HEK293 (cell line): Measurements from ENCODE around the gene MRPL44.

ENCODE experiments used
- CTCF ChIA-PET: fragments of 350-600 bp; formaldehyde crosslinking; extraction: SDS; loops from one replicate; lab custom pipeline; 2021; ENCODE audit warnings: antibody characterized with exemption; lab: Yijun Ruan, JAX
- POLR2A ChIA-PET: fragments of 300-600 bp; formaldehyde crosslinking; extraction: SDS; loops from one replicate; lab custom pipeline; 2020; ENCODE audit warnings: antibody characterized with exemption, inconsistent platforms; lab: Yijun Ruan, JAX
- H3K27ac ChIP-seq: fragments of 200-500 bp; sonication (Bioruptor generic); 2 replicates; pipeline ENCODE4 v1.5.1; 2014; ENCODE audit warnings: low read depth, low read length, control low read depth, inconsistent platforms; ENCODE audit errors: extremely low read depth
- H3K36me3 ChIP-seq, 2 experiments: fragments of 200-500 bp in 1 of 2; sonication (Bioruptor generic) in 1 of 2; 1 replicate in 1 of 2; 2 replicates in 1 of 2; pipeline ENCODE4 v1.5.1; 2014 to 2017; ENCODE audit warnings: inconsistent platforms in 2 of 2, low read length in 2 of 2; ENCODE audit not compliant: control insufficient read depth in 2 of 2, insufficient read depth in 1 of 2
- H3K4me1 ChIP-seq: fragments of 200-500 bp; sonication (Bioruptor generic); 2 replicates; pipeline ENCODE4 v1.5.1; 2014; ENCODE audit warnings: mild to moderate bottlenecking, low read length, inconsistent platforms; ENCODE audit not compliant: control insufficient read depth, insufficient read depth
- H3K4me3 ChIP-seq: 2 replicates; pipeline ENCODE4 v1.5.1; 2011; ENCODE audit warnings: low read depth, mild to moderate bottlenecking, control low read depth, low read length, moderate library complexity
- H3K9me3 ChIP-seq: fragments of 200-500 bp; sonication (Bioruptor generic); 2 replicates; pipeline ENCODE4 v1.5.1; 2014; ENCODE audit warnings: low read depth, low read length, inconsistent platforms; ENCODE audit not compliant: control insufficient read depth, insufficient read depth
- ELK4 ChIP-seq: IDR thresholded peaks from 2 replicates; pipeline ENCODE4 v1.6.1; 2011; ENCODE audit warnings: mild to moderate bottlenecking, low read depth, low read length, borderline replicate concordance
- GLI2 ChIP-seq: fragments of 450-650 bp; formaldehyde crosslinking; IDR thresholded peaks from 2 replicates; pipeline ENCODE4; 2017; ENCODE audit warnings: missing biosample characterization, missing genetic modification characterization, low read depth, borderline replicate concordance
- GLIS1 ChIP-seq: fragments of 450-650 bp; formaldehyde crosslinking; IDR thresholded peaks from 2 replicates; pipeline ENCODE4 v1.5.1; 2016; ENCODE audit warnings: missing biosample characterization, missing genetic modification characterization
- HOXD13 ChIP-seq: sonication (generic); formaldehyde crosslinking; IDR thresholded peaks from 2 replicates; pipeline ENCODE4 v1.8.0; 2022; ENCODE audit warnings: missing genetic modification reagents, borderline replicate concordance
- KLF16 ChIP-seq: fragments of 450-650 bp; formaldehyde crosslinking; IDR thresholded peaks from 2 replicates; pipeline ENCODE4 v1.5.1; 2017; ENCODE audit warnings: missing biosample characterization, missing genetic modification characterization
- OSR2 ChIP-seq: fragments of 450-650 bp; formaldehyde crosslinking; IDR thresholded peaks from 2 replicates; pipeline ENCODE4 v1.5.1; 2016; ENCODE audit warnings: missing biosample characterization, missing genetic modification characterization
- SETDB1 ChIP-seq: IDR thresholded peaks from one replicate; pipeline ENCODE4 v1.6.1; 2017; ENCODE audit warnings: mild to moderate bottlenecking, low read length, moderate library complexity, mixed read lengths; ENCODE audit not compliant: insufficient read length
- ZBTB44 ChIP-seq: fragments of 450-650 bp; IDR thresholded peaks from 2 replicates; pipeline ENCODE4 v1.5.1; 2018; ENCODE audit warnings: missing biosample characterization, mild to moderate bottlenecking, missing genetic modification characterization
- ZFP3 ChIP-seq: fragments of 450-650 bp; formaldehyde crosslinking; IDR thresholded peaks from 2 replicates; pipeline ENCODE4 v1.5.1; 2016; ENCODE audit warnings: low read depth, missing biosample characterization, missing genetic modification characterization
- ZNF10 ChIP-seq: fragments of 450-650 bp; formaldehyde crosslinking; IDR thresholded peaks from 2 replicates; pipeline ENCODE4 v1.5.1; 2017; ENCODE audit warnings: missing biosample characterization, missing genetic modification characterization
- ZNF112 ChIP-seq: fragments of 450-650 bp; formaldehyde crosslinking; IDR thresholded peaks from 2 replicates; pipeline ENCODE4 v1.5.0; 2017; ENCODE audit warnings: missing biosample characterization, missing genetic modification characterization
- ZNF133 ChIP-seq: fragments of 450-650 bp; formaldehyde crosslinking; IDR thresholded peaks from 2 replicates; pipeline ENCODE4 v1.5.1; 2016; ENCODE audit warnings: missing biosample characterization, missing genetic modification characterization
- ZNF16 ChIP-seq: fragments of 450-650 bp; formaldehyde crosslinking; IDR thresholded peaks from 2 replicates; pipeline ENCODE4 v1.5.1; 2016; ENCODE audit warnings: low read depth, missing biosample characterization, missing genetic modification characterization
- ZNF19 ChIP-seq: fragments of 450-650 bp; formaldehyde crosslinking; IDR thresholded peaks from 2 replicates; pipeline ENCODE4; 2016; ENCODE audit warnings: missing biosample characterization, missing genetic modification characterization, low read depth
- ZNF26 ChIP-seq: fragments of 450-650 bp; formaldehyde crosslinking; IDR thresholded peaks from 2 replicates; pipeline ENCODE4 v1.5.1; 2016; ENCODE audit warnings: missing biosample characterization, missing genetic modification characterization
- ZNF292 ChIP-seq: fragments of 450-650 bp; formaldehyde crosslinking; IDR thresholded peaks from 2 replicates; pipeline ENCODE4 v1.5.1; 2016; ENCODE audit warnings: low read depth, missing biosample characterization, missing genetic modification characterization, borderline replicate concordance
- ZNF311 ChIP-seq: fragments of 450-650 bp; formaldehyde crosslinking; IDR thresholded peaks from 2 replicates; pipeline ENCODE4 v1.5.1; 2017; ENCODE audit warnings: missing biosample characterization, missing genetic modification characterization, borderline replicate concordance
- ZNF324 ChIP-seq: fragments of 450-650 bp; formaldehyde crosslinking; IDR thresholded peaks from 2 replicates; pipeline ENCODE4 v1.5.1; 2016; ENCODE audit warnings: missing biosample characterization, missing genetic modification characterization
- ZNF335 ChIP-seq: fragments of 450-650 bp; formaldehyde crosslinking; conservative IDR thresholded peaks from 2 replicates; pipeline ENCODE4 v1.5.1; 2016; ENCODE audit warnings: missing biosample characterization, missing genetic modification characterization
- ZNF354C ChIP-seq: fragments of 450-650 bp; formaldehyde crosslinking; IDR thresholded peaks from 2 replicates; pipeline ENCODE4 v1.5.1; 2016; ENCODE audit warnings: missing biosample characterization, missing genetic modification characterization, low read depth, borderline replicate concordance
- ZNF48 ChIP-seq: fragments of 450-650 bp; formaldehyde crosslinking; IDR thresholded peaks from 2 replicates; pipeline ENCODE4 v1.5.1; 2016; ENCODE audit warnings: missing biosample characterization, missing genetic modification characterization
- ZNF600 ChIP-seq: fragments of 450-650 bp; formaldehyde crosslinking; IDR thresholded peaks from 2 replicates; pipeline ENCODE4 v1.5.1; 2016; ENCODE audit warnings: missing biosample characterization, missing genetic modification characterization
- ZNF610 ChIP-seq: fragments of 450-650 bp; formaldehyde crosslinking; IDR thresholded peaks from 2 replicates; pipeline ENCODE4 v1.5.1; 2016; ENCODE audit warnings: missing biosample characterization, missing genetic modification characterization, borderline replicate concordance
- ZNF639 ChIP-seq: fragments of 450-650 bp; formaldehyde crosslinking; IDR thresholded peaks from 2 replicates; pipeline ENCODE4 v1.5.1; 2016; ENCODE audit warnings: missing biosample characterization, missing genetic modification characterization
- ZNF658 ChIP-seq: fragments of 450-650 bp; formaldehyde crosslinking; IDR thresholded peaks from 2 replicates; pipeline ENCODE4; 2016; ENCODE audit warnings: missing biosample characterization, missing genetic modification characterization
- ZNF677 ChIP-seq: fragments of 450-650 bp; IDR thresholded peaks from 2 replicates; pipeline ENCODE4 v1.5.0; 2018; ENCODE audit warnings: missing biosample characterization, mild to moderate bottlenecking, missing genetic modification characterization, moderate library complexity
- ZNF785 ChIP-seq: fragments of 450-650 bp; formaldehyde crosslinking; IDR thresholded peaks from 2 replicates; pipeline ENCODE4 v1.5.1; 2016; ENCODE audit warnings: missing biosample characterization, missing genetic modification characterization
- ZNF837 ChIP-seq: fragments of 450-650 bp; formaldehyde crosslinking; IDR thresholded peaks from 2 replicates; pipeline ENCODE4 v1.5.1; 2016; ENCODE audit warnings: missing biosample characterization, missing genetic modification characterization
- ZSCAN30 ChIP-seq: fragments of 450-650 bp; IDR thresholded peaks from 2 replicates; pipeline ENCODE4 v1.5.1; 2018; ENCODE audit warnings: missing biosample characterization, mild to moderate bottlenecking, missing genetic modification characterization, moderate library complexity

MRPL44 gene

GRCh38 chr2:223972656-223973102, 15.4 kb downstream of the MRPL44 start:
- TF ChIP-seq OSR2 (tag by site-specific recombination), result no peak
- no peak for TF ChIP-seq ZNF658
- TF ChIP-seq ZNF639 (tag by site-specific recombination), result no peak
- TF ChIP-seq ZNF311, result no peak
- TF ChIP-seq ZNF133 (tag by site-specific recombination), result no peak
- TF ChIP-seq ZNF610 (tag by site-specific recombination), result no peak
- no peak for TF ChIP-seq HOXD13 (CRISPR knock-in tag)
- TF ChIP-seq ZNF292, result no peak
- no peak for TF ChIP-seq ZNF677
- no peak for TF ChIP-seq ZNF600
- TF ChIP-seq ZNF354C (tag by site-specific recombination), result no peak
- TF ChIP-seq ZNF48 (tag by site-specific recombination), result no peak
- no peak for TF ChIP-seq ZNF785 (tag by site-specific recombination)
- no peak for TF ChIP-seq KLF16 (tag by site-specific recombination)
- TF ChIP-seq ZNF112 (tag by site-specific recombination), result no peak
- TF ChIP-seq ELK4, result no peak
- no peak for TF ChIP-seq ZNF16 (tag by site-specific recombination)
- TF ChIP-seq, all 188 proteins: peak for 0
- Histone ChIP-seq H3K27ac (no peak overlapping the region), H3K36me3 (peaks cover 10 to 18% of the 10 kb centered on the region in 2 experiments), H3K4me1 (no peaks in the 10 kb centered on the region), H3K4me3 (no peak overlapping the region), H3K9me3 (no peaks in the 10 kb centered on the region)
- ChIA-PET CTCF (interaction anchor here (1.1 to 8.7 kb wide), 4 partner anchors 20 to 673 kb away, joined by 3 to 149 read pairs (median 3); no protein-coding TSS in a partner anchor), POLR2A (no interaction called here)

GRCh38 chr2:223973606-223974005, 16.3 kb downstream of the MRPL44 start:
- CTCF ChIA-PET, result interaction anchor here (0.7 to 8.7 kb wide), 3 partner anchors 20 to 312 kb away, joined by 4 to 149 read pairs (median 9); no protein-coding TSS in a partner anchor
- Histone ChIP-seq H3K27ac (no peak overlapping the region), H3K36me3 (peaks cover 5 to 17% of the 10 kb centered on the region in 2 experiments), H3K9me3 (no peaks in the 10 kb centered on the region), H3K4me1 (no peaks in the 10 kb centered on the region), H3K4me3 (no peak overlapping the region)
- no peak for TF ChIP-seq ZNF335 (tag by site-specific recombination)
- no peak for TF ChIP-seq ZNF26
- no peak for TF ChIP-seq ZSCAN30 (tag by site-specific recombination)
- TF ChIP-seq ZNF112 (tag by site-specific recombination), result no peak
- TF ChIP-seq ZNF48 (tag by site-specific recombination), result no peak
- no peak for TF ChIP-seq ZBTB44 (tag by site-specific recombination)
- TF ChIP-seq ZFP3 (tag by site-specific recombination), result no peak
- no peak for TF ChIP-seq ZNF837 (tag by site-specific recombination)
- no peak for TF ChIP-seq ZNF19 (tag by site-specific recombination)
- TF ChIP-seq SETDB1, result no peak
- no peak for TF ChIP-seq GLIS1 (tag by site-specific recombination)
- no peak for TF ChIP-seq GLI2 (tag by site-specific recombination)
- TF ChIP-seq ZNF10 (tag by site-specific recombination), result no peak
- TF ChIP-seq ZNF324 (tag by site-specific recombination), result no peak
- POLR2A ChIA-PET, result no interaction called here
